Measurements from ENCODE around the gene COPE. TPM values are rescaled to one million over a fixed set of nuclear protein-coding genes. Genes with fewer than 3 reads are reported as not detected.
"Not testable (repeated sequence)": the region's sequence is repeated elsewhere in the genome, so short reads cannot be mapped to it uniquely, and the experiment has no call there.

The COPE gene
- total and polyA plus RNA-seq, 2 experiments from 2014 or later: 322 to 347 TPM

DNA sequence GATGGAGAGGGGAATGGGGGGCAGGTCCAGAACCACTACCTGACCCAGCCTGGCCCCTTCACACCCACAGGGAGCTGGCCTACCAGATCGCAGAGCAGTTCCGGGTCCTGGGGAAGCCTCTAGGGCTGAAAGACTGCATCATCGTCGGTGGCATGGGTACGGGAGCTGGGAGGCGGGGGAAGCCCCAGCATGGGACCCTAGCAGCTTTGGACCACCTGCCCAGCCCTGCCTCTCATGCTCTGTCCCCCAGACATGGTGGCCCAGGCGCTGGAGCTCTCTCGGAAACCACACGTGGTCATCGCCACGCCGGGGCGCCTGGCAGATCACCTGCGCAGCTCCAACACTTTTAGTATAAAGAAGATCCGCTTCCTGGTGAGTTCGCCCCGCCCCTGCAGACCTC lies 2.4 kb upstream of the COPE start:
- TF ChIP-seq EZH2phosphoT487 (IDR thresholded peaks at IDR 0.05; ENCODE audit: insufficient read depth, low read depth) (no peak), EZH2 (IDR thresholded peaks at IDR 0.05; ENCODE audit: insufficient read depth, poor library complexity, severe bottlenecking) (no peak)
- Histone ChIP-seq H3K79me2 (ENCODE audit: insufficient read depth) (peaks cover 47% of the 10 kb centered on the region), H3K4me1 (ENCODE audit: insufficient read depth) (peaks cover 22% of the 10 kb centered on the region), H3K9me3 (ENCODE audit: low read depth) (no peaks in the 10 kb centered on the region), H2AFZ (no peak overlapping the region), H3K9ac (no peak overlapping the region), H3K9me2 (ENCODE audit: insufficient read depth) (no peaks in the 10 kb centered on the region), H4K20me1 (ENCODE audit: insufficient read depth) (no peaks in the 10 kb centered on the region), H3K4me2 (ENCODE audit: unreplicated experiment) (no peak overlapping the region), H3K27me3 (replicated peaks; ENCODE audit: insufficient read depth) (no peaks in the 10 kb centered on the region), H3F3A (ENCODE audit: insufficient read depth) (peaks cover 13% of the 10 kb centered on the region), H3K27ac (no peak overlapping the region), H3K36me3 (ENCODE audit: low read depth) (no peaks in the 10 kb centered on the region; the same call in 1 of the 2 replicates), H3K4me3 (no peak overlapping the region)
- no peak for DNase-seq
- in situ Hi-C loops (cut with MboI): no loop called here
- WGBS, 2 experiments (ENCODE audit: low coverage in 1 of 2, low lambda C conversion rate in 2 of 2, missing lambda C conversion rate in 2 of 2): 91 to 94% methylated on average over 12 to 17 of the region's 17 CpGs

DNA sequence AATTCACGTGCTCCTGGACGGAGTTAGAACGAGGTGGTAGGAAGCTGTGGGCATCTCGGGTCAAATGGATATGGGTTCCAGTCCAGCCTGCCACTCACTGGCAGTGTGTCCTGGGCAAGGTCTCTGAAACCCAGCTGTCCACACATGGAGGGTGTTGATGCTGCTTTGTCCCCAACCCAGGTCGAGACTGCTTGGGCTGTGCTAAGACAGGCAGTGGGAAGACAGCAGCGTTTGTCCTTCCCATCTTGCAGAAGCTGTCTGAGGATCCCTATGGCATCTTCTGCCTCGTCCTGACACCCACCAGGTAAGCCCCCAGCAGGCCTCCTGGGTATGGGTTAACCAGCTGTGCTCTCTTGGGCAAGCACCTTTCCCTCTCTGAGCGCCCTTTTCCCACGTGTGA lies 1.2 kb upstream of the COPE start:
- Histone ChIP-seq H3K27ac (peak overlapping the region; percentile 80), H3K4me3 (peak overlapping the region; percentile 98), H3K36me3 (ENCODE audit: low read depth) (no peaks in the 10 kb centered on the region; the same call in 1 of the 2 replicates), H3K9me2 (ENCODE audit: insufficient read depth) (no peaks in the 10 kb centered on the region), H3K4me2 (ENCODE audit: unreplicated experiment) (peak overlapping the region; percentile 95), H3K79me2 (ENCODE audit: insufficient read depth) (peaks cover 59% of the 10 kb centered on the region), H2AFZ (no peak overlapping the region), H3K27me3 (replicated peaks; ENCODE audit: insufficient read depth) (no peaks in the 10 kb centered on the region), H3K9me3 (ENCODE audit: low read depth) (no peaks in the 10 kb centered on the region), H3K9ac (peak overlapping the region; percentile 97), H4K20me1 (ENCODE audit: insufficient read depth) (no peaks in the 10 kb centered on the region), H3F3A (ENCODE audit: insufficient read depth) (peaks cover 10% of the 10 kb centered on the region), H3K4me1 (ENCODE audit: insufficient read depth) (peaks cover 22% of the 10 kb centered on the region)
- no peak for TF ChIP-seq EZH2 (IDR thresholded peaks at IDR 0.05; ENCODE audit: insufficient read depth, poor library complexity, severe bottlenecking)
- TF ChIP-seq EZH2phosphoT487 (IDR thresholded peaks at IDR 0.05; ENCODE audit: insufficient read depth, low read depth): no peak
- DNase-seq: no peak
- WGBS, 2 experiments (ENCODE audit: low coverage in 1 of 2, low lambda C conversion rate in 2 of 2, missing lambda C conversion rate in 2 of 2): 39 to 43% methylated on average over 9 of the region's 9 CpGs
- in situ Hi-C loops (cut with MboI): no loop called here

DNA sequence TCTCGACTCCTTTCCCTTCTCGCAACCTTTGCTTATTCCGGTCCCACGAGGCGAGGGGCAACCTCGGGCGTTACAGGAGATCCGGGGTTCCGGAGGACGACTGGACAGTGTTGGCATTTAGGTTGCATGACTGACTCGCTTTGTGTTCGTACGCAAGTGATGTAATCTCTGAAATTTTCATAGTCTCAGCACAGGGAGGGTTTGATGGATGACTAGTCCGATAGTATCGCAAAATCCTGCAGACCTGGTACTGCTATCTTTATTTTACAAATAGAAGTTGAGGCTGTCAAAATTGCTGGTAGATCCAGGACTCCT lies 670 bp upstream of the COPE start:
- Histone ChIP-seq H3K4me3 (peak overlapping the region; percentile 98), H3K27ac (peak overlapping the region; percentile 80), H3K4me1 (ENCODE audit: insufficient read depth) (peaks cover 22% of the 10 kb centered on the region), H2AFZ (peak overlapping the region; percentile 57), H3K36me3 (ENCODE audit: low read depth) (no peaks in the 10 kb centered on the region; the same call in 1 of the 2 replicates), H3K4me2 (ENCODE audit: unreplicated experiment) (peak overlapping the region; percentile 95), H4K20me1 (ENCODE audit: insufficient read depth) (no peaks in the 10 kb centered on the region), H3K27me3 (replicated peaks; ENCODE audit: insufficient read depth) (no peaks in the 10 kb centered on the region), H3K9ac (peak overlapping the region; percentile 97), H3K79me2 (ENCODE audit: insufficient read depth) (peaks cover 64% of the 10 kb centered on the region), H3K9me2 (ENCODE audit: insufficient read depth) (no peaks in the 10 kb centered on the region), H3F3A (ENCODE audit: insufficient read depth) (peaks cover 10% of the 10 kb centered on the region), H3K9me3 (ENCODE audit: low read depth) (no peaks in the 10 kb centered on the region)
- DNase-seq: peak; percentile 61
- TF ChIP-seq EZH2phosphoT487 (IDR thresholded peaks at IDR 0.05; ENCODE audit: insufficient read depth, low read depth) (no peak), EZH2 (IDR thresholded peaks at IDR 0.05; ENCODE audit: insufficient read depth, poor library complexity, severe bottlenecking) (no peak)
- in situ Hi-C loops (cut with MboI): no loop called here
- WGBS, 2 experiments (ENCODE audit: low coverage in 1 of 2, low lambda C conversion rate in 2 of 2, missing lambda C conversion rate in 2 of 2): 1% methylated on average over 15 of the region's 15 CpGs

DNA sequence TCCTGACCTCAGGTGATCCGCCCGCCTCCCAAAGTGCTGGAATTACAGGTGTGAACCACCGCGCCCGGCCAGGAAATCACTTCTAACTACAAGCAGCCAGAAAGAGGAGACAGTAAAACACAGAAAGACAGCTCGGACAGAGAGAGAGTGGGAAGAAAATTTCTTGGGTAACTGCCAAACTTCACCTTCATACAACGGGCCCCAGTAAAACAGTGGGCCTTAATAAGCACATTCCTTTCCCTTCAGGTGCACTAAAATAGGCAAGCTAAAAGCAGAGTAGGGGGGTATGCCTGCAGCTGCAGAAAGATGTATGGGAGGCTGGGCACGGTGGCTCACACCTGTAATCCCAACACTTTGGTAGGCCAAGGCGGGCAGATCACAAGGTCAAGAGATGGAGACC lies 1.6 kb downstream of the COPE start:
- peaks cover 87% of the 10 kb centered on the region for H3K79me2 ChIP-seq (ENCODE audit: insufficient read depth)
- H3K4me2 ChIP-seq (ENCODE audit: unreplicated experiment): peak overlapping the region; percentile 89
- in situ Hi-C loops (cut with MboI); H3K36me3 ChIP-seq (ENCODE audit: low read depth); H4K20me1 ChIP-seq (ENCODE audit: insufficient read depth); H3K27me3 ChIP-seq (replicated peaks; ENCODE audit: insufficient read depth); H3K9me2 ChIP-seq (ENCODE audit: insufficient read depth); DNase-seq; H3K9me3 ChIP-seq (ENCODE audit: low read depth); H2AFZ ChIP-seq; H3F3A ChIP-seq (ENCODE audit: insufficient read depth): not testable (repeated sequence)
- peak overlapping the region; percentile 94; the same call in 1 of the 2 replicates for H3K27ac ChIP-seq
- 87 to 91% methylated on average over 9 of the region's 9 CpGs for WGBS, 2 experiments (ENCODE audit: low coverage in 1 of 2, low lambda C conversion rate in 2 of 2, missing lambda C conversion rate in 2 of 2)
- H3K4me3 ChIP-seq: peak overlapping the region; percentile 86
- peak overlapping the region; percentile 94; the same call in 1 of the 2 replicates for H3K9ac ChIP-seq
- H3K4me1 ChIP-seq (ENCODE audit: insufficient read depth): peaks cover 22% of the 10 kb centered on the region

DNA sequence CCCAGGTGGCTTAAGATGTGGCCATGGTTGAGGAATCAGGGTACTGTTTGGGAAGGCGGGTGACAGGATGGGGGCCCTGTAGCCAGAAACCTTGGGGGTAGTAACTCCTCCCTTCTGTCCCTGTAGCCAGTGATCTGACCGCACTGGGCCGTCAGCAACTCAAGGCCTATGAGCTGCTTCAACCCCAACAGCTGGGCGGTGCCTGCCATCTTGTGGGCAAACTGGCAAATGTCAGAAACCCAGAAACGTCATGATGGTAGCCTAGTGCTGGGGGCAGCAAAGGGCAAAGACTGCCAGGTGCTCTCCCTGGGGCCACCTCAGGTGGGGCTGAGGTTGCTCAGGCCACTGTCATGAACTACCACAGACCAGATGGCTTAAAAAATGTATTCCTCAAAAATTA lies 3.5 kb downstream of the COPE start:
- WGBS, 2 experiments (ENCODE audit: low coverage in 1 of 2, low lambda C conversion rate in 2 of 2, missing lambda C conversion rate in 2 of 2): 52 to 62% methylated on average over 5 of the region's 5 CpGs
- Histone ChIP-seq H3K4me3 (no peak overlapping the region), H4K20me1 (ENCODE audit: insufficient read depth) (no peaks in the 10 kb centered on the region), H3K9me3 (ENCODE audit: low read depth) (no peaks in the 10 kb centered on the region), H3K36me3 (ENCODE audit: low read depth) (no peaks in the 10 kb centered on the region), H3K79me2 (ENCODE audit: insufficient read depth) (peaks cover 85% of the 10 kb centered on the region), H3F3A (ENCODE audit: insufficient read depth) (peaks cover 10% of the 10 kb centered on the region; the same call in 1 of the 2 replicates), H3K27me3 (replicated peaks; ENCODE audit: insufficient read depth) (no peaks in the 10 kb centered on the region), H3K4me1 (ENCODE audit: insufficient read depth) (peaks cover 16% of the 10 kb centered on the region), H2AFZ (no peak overlapping the region), H3K9ac (no peak overlapping the region), H3K4me2 (ENCODE audit: unreplicated experiment) (no peak overlapping the region), H3K27ac (no peak overlapping the region), H3K9me2 (ENCODE audit: insufficient read depth) (no peaks in the 10 kb centered on the region)
- peak; percentile 62 for DNase-seq
- TF ChIP-seq EZH2 (IDR thresholded peaks at IDR 0.05; ENCODE audit: insufficient read depth, poor library complexity, severe bottlenecking) (no peak), EZH2phosphoT487 (IDR thresholded peaks at IDR 0.05; ENCODE audit: insufficient read depth, low read depth) (no peak)
- in situ Hi-C loops (cut with MboI): no loop called here

Measured in GM23248 (cell line).